Measurements from ENCODE around the gene RAB36. TPM values are rescaled to one million over a fixed set of nuclear protein-coding genes. Genes with fewer than 3 reads are reported as not detected.

The RAB36 gene
- total RNA-seq, 1 donor, result 5.6 TPM

DNA sequence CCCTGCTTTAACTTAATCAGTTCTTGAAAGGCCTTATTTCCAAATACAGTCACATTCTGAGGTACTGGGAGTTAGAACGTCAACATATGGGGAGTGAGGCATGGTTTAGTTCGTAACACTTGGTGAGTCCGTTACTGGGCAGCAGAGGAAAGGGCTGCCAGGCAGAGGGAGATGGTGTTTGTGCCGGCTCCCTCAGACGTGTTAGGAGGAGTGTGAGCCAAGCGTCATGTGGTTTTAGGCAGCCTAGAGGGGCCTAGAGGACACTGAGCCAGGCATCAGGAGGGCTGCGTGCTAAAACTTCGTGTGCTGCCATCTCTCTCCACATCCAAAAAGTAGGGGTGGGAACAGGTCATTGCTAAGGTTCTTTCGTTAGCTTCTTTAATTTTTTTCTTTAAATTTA, 45.2 kb downstream of the RAB36 start:
- TF ChIP-seq CTCF (IDR thresholded peaks at IDR 0.05; ENCODE audit: insufficient read depth, low read depth, low read length), result no peak
- no peak for DNase-seq (ENCODE audit: low read depth)
- H3K4me3 ChIP-seq (ENCODE audit: low read depth, low read length), result no peak overlapping the region

DNA sequence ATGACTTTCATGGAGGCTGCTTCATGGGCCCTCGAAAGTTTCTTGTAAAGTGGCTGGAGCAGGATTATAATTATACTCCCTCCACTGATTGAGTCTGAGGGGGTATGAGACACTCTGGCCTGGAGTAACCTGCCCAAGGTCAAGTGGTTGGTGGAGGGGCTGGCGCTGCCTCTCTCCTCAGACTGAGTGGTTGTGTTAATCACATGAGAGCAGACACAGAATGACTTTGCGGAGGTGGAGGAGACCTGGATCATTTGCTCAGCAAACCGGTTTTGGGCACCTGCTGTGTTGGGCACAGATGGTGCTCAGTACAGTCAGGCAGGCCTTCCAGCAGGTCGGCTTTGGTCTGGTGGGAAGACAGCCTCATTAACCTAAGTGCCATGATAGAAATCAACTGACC, 46.9 kb downstream of the RAB36 start:
- no peak overlapping the region for H3K4me3 ChIP-seq (ENCODE audit: low read depth, low read length)
- DNase-seq (ENCODE audit: low read depth), result no peak
- TF ChIP-seq CTCF (IDR thresholded peaks at IDR 0.05; ENCODE audit: insufficient read depth, low read depth, low read length), result no peak

DNA sequence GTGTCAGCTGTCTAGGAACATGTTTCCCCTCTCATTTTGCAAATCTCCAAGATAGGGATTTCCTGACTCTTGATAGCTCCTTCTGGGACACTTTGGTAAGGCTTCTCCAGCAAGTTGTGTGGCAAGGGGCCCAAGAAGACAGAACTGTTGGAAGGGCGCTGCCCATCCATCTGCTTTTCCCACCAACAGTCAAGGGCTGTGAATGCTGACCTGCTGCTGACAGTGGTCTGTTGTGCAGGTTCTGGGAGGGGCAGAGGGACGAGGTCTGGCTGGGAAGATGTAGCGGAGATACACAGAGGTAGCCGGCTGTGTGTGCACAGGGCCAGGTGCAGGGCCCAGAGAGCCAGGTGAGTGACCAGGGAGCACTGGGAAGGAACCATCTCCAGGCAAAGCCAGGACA, 47.3 kb downstream of the RAB36 start:
- no peak overlapping the region for H3K4me3 ChIP-seq (ENCODE audit: low read depth, low read length)
- no peak for DNase-seq (ENCODE audit: low read depth)
- no peak for TF ChIP-seq CTCF (IDR thresholded peaks at IDR 0.05; ENCODE audit: insufficient read depth, low read depth, low read length)

DNA sequence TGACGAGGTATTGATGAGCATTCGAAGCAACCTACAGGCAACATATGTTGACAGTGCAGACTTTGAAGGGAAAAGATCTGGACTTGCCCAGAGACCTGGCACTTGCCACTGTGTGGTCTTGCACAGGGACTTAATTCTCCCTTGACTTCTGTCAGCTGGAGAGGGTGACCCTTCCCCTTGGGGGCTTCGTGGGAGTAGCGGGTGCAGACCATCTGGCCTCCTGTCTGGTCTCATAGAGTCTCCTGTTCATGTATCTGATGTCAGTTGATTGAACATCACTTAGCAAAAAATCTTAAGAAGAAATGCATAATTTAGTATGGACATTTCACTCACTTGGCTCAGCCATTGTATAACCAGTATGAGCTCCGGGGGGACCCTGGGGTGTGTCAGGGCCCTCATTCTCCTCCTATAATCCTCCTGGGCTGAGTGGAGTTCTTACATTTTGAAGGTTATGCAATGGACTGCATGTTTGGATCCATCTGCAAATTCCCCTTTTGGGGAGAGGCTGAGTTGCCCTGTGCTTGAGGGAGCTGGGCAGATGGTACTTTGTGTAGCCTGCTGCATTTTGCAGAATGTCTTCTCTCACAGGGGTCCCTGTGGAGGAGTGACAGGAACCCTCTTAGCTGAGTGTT, 48.0 kb downstream of the RAB36 start:
- DNase-seq (ENCODE audit: low read depth), result no peak
- no peak overlapping the region for H3K4me3 ChIP-seq (ENCODE audit: low read depth, low read length)
- TF ChIP-seq CTCF (IDR thresholded peaks at IDR 0.05; ENCODE audit: insufficient read depth, low read depth, low read length), result no peak

DNA sequence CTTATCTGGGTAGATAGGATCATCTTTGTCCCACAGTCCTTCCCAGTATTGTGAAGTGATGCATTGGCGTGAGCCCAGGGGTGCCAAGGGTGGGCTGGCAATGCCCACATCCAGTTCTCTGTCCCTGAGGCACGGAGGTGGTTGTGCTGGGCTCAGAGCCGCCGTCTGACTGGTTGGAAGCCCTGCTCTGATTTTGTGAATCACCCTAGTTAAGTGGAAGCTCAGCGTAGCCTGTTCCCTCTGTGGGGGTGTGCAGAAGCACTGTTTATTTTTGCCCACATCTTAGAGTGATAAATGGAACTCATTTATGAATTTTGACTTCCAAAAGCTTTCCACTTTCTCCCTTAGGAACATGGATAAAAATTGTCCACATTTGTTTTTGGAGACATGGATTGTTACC, 48.6 kb downstream of the RAB36 start:
- H3K4me3 ChIP-seq (ENCODE audit: low read depth, low read length), result no peak overlapping the region
- no peak for DNase-seq (ENCODE audit: low read depth)
- no peak for TF ChIP-seq CTCF (IDR thresholded peaks at IDR 0.05; ENCODE audit: insufficient read depth, low read depth, low read length)

DNA sequence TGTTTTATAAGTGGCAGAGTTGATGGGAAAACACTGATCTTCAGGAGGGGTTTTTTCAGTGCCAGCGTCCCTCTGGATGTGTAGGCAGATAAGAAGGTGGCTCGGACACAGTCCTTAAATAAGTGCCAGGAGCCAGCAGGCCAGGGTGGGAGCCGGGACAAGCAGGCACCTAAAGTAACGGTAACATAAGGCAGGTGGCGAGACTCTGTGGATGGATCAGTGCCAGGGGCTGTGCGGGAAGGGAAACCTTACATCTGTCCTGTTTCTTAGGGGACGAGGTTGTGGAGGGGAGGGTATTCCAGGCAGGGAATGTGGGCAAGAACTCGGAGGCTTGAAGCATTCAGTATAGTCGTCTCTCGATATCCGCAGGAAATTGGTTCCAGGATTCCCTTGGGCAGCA, 50.9 kb downstream of the RAB36 start:
- no peak overlapping the region for H3K4me3 ChIP-seq (ENCODE audit: low read depth, low read length)
- no peak for DNase-seq (ENCODE audit: low read depth)
- TF ChIP-seq CTCF (IDR thresholded peaks at IDR 0.05; ENCODE audit: insufficient read depth, low read depth, low read length), result no peak

DNA sequence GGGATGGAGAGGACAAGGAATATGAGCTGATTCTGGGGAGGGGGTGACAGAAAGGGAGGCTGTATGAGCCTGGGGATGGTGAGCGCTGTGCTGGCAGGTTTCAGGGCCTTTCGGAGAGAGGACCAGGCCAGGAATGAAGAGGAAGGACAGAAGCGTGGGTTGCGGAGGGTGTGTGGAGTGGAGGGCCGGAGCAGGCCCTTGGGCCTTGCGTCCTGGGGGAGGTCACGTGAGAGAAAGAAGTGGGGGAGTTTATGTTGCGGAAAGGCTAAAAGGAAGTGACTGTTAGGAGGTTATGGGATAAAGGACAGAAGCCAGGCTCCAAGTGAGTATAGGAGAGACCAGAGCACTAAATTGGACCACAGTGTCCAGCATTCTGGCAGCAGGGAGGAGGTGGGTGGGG, 52.6 kb downstream of the RAB36 start:
- TF ChIP-seq CTCF (IDR thresholded peaks at IDR 0.05; ENCODE audit: insufficient read depth, low read depth, low read length), result no peak
- DNase-seq (ENCODE audit: low read depth), result peak; percentile 65

More for the DNA sequence above, 52.6 kb downstream of the RAB36 start:
- H3K4me3 ChIP-seq (ENCODE audit: low read depth, low read length), result no peak overlapping the region

All from fibroblast of villous mesenchyme (primary cell).